GM18909 (cell line): Measurements from ENCODE around the gene NEU1.
"Not testable (repeated sequence)": the region's sequence is repeated elsewhere in the genome, so short reads cannot be mapped to it uniquely, and the experiment has no call there.

ENCODE experiments used
- ATAC-seq: cut with Tn5 transposase; IDR thresholded peaks from one replicate; pipeline ENCODE4 v1.9.1; 2021; ENCODE audit warnings: mild to moderate bottlenecking; ENCODE audit not compliant: unreplicated experiment, poor library complexity

NEU1 gene

DNA sequence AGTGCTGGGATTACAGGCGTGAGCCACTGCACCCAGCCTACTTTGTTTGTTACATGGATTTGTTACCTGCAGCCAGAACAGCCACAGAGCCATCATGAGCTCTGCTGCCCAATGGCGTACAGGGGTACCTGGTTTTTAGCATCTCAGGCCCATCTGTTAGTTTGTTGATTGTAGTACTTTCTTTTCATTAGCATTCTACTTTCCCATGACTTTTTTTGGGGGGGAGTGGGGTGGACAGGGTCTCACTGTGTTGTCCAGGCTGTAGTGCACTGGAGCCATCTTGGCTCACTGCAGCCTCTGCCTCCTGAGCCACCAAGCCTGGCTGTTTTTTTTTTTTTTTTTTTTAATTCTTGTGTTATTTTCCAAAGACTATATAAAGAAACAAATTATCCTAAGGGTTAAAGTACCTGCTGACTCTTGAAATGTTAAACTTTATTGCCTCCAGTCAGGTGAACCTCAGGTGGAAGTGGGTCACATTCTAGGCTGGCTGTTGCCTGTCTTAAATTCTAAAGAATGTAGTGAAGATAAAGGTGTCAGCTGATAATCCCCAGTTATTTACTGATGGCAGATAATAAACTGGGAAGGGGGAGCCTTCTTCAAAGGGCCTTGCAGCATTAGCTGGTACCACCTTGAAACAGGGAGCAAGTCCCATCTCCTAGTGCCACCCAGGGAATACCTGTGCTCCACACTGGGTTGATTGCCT, 15.2 kb downstream of the NEU1 start:
- no peak for ATAC-seq

DNA sequence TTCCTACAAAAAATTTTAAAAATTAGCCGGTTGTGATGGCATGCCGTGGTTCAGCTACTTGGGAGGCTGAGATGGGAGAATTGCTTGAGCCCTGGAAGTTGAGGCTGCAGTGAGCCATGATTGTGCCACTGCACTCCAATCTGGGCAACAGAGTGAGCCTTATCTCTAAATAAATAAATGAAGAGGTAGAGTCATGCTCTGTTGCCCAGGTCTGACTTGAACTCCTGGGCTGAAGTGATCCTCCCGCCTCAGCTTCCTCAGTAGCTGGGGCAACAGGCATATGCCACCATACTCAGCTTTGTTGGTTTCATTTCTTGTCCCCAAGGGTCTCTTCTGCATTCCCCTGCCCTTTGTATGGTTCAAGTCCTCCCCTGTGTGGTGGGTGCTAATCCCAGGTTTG, 18.1 kb downstream of the NEU1 start:
- no peak for ATAC-seq

DNA sequence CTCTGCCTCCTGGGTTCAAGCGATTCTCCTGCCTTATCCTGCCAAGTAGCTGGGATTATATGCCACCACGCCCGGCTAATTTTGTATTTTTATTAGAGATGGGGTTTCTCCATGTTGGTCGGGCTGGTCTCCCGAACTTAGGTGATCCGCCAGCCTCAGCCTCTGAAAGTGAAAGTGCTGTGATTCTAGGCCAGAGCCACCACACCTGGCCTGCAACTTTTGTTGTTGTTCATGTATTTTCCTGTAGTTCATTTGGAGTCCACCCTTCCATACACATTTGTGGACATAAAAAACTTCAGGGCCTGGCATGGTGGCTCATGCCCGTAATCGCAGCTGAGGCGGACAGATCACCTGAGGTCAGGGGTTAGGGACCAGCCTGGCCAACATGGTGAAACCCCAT, 20.6 kb downstream of the NEU1 start:
- no peak for ATAC-seq

DNA sequence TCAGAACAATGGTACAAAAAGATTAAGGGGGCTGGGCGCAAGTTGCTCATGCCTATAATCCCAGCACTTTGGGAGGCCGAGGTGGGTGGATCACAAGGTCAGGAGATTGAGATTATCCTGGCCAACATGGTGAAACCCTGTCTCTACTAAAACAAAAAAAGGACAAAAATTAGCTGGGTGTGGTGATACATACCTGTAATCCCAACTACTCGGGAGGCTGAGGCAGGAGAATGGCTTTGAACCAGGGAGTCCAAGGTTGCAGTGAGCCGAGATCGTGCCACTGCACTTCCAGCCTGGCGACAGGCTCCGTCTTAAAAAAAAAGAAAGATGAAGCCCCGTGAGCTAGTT, 22.9 kb downstream of the NEU1 start:
- not testable (repeated sequence) for ATAC-seq

DNA sequence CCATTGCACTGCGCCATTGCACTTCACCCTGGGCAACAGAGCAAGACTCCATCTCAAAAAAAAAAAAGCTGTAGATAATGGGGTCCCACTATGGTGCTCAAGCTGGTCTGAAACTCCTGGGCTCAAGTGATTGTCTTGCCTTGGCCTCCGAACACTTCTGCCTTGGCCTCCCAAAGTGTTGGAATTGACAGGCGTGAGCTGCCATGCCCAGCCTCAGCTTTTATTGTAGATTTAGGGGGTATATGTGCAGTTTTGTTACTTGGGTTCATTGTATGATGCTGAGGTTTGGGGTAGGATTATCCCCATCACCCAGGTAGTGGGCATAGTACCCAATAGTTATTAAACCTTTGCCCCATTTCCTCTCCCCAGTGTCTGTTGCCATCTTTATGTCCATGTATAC, 23.7 kb downstream of the NEU1 start:
- no peak for ATAC-seq

DNA sequence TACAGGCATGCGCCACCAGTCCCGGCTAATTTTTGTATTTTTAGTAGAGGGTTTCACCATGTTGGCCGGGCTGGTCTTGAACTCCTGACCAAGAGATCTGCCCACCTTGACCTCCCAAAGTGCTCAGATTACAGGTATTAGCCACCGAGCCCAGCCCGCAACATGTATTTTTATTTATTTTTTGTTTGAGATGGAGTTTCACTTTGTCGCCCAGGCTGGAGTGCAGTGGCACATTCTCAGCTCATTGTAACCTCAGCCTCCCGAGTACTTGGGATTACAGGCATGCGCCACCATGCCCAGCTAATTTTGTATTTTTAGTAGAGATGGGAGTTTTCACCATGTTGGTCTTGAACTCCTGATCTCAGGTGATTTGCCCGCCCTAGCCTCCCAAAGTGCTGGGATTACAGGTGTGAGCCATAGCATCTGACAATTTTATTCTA, 24.5 kb downstream of the NEU1 start:
- ATAC-seq = not testable (repeated sequence)

DNA sequence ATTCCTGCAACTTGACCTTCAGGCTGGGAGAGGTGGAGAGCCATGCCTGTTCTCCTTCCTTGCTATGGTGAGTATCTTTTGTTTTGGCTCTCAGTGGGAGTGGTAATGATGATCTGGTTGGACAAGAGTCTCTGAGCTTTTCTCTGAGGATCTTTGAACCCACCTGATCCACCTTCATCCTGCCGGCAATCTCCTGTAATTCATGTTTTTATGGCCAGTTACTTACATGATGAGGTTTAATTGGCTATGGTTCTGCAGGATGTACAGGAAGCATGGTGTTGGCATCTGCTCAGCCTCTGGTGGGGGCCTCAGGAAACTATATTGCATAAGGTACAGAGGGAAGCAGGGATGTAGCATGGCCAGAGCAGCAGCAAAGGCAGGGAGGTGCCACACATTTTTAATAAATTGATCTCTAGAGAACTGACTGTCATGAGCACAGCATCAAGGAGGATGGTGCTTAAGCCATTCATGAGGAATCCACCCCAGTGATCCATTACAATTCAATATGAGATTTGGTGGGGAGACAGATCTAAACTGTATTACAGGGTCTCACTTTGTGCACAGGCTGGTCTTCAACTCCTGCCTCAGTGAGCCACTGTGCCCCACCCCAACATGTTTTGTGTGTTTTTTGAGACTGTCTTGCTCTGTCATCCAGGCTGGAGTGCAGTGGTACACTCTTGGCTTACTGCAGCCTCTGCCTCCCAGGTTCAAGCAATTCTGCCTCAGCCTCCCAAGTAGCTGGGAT, 25.1 kb downstream of the NEU1 start:
- no peak for ATAC-seq

DNA sequence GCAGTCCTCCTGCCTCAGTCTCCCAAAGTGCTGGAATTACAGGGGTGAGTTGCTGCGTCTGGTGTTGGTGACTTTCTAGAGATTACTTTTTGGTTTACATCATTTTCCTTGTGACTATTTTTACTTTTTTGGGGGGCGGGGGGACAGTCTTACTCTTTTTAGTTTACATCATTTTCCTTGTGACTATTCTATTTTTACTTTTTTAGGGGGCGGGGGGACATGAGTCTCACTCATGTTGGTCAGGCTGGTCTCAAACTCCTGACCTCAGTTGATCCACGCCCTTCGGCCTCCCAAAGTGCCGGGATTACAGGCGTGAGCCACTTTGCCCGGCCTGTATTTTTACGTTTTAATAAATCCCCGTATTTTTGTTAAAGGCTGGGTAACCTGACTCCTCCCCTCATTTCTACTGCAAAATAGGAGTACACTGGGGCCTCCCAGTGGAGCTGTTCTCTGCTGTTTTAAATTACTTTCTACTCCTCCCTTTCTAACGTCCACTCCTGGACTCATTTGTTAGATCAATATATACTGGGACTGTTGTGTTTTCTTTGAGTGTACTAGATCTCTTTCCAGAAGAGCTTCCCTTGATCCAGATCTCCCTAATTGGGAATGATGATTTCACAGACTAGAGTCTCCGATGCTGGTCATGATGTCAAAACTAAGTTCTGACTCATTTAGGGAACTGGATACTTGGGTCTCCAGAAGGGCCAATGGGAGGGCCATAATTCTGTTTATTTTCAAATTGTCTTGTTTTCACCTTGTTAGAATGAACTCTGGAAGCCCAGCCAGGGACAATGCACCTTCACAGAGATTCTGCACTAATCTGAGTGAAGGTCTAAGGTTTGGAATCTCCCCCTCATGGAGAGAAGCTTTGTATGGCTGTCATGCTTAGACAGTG, 25.9 kb downstream of the NEU1 start:
- ATAC-seq = no peak

DNA sequence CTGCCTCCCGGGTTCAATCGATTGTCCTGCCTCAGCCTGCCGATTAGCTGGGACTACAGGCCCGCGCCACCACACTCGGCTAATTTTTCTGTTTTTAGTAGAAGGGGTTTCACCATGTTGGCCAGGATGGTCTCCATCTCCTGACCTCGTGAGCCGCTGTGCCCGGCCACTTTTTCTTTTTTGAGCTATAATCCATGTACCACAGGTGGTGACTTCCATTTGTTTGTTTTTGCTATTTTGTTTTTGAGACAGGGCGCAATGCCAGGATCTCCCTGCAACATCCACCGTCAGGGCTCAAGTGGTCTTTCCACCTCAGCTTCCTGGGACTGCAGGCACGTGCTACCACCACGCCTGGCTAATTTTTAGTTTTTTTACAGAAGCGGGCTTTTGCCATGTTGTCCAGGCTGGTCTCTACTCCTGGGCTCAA, 26.6 kb downstream of the NEU1 start:
- ATAC-seq = no peak

DNA sequence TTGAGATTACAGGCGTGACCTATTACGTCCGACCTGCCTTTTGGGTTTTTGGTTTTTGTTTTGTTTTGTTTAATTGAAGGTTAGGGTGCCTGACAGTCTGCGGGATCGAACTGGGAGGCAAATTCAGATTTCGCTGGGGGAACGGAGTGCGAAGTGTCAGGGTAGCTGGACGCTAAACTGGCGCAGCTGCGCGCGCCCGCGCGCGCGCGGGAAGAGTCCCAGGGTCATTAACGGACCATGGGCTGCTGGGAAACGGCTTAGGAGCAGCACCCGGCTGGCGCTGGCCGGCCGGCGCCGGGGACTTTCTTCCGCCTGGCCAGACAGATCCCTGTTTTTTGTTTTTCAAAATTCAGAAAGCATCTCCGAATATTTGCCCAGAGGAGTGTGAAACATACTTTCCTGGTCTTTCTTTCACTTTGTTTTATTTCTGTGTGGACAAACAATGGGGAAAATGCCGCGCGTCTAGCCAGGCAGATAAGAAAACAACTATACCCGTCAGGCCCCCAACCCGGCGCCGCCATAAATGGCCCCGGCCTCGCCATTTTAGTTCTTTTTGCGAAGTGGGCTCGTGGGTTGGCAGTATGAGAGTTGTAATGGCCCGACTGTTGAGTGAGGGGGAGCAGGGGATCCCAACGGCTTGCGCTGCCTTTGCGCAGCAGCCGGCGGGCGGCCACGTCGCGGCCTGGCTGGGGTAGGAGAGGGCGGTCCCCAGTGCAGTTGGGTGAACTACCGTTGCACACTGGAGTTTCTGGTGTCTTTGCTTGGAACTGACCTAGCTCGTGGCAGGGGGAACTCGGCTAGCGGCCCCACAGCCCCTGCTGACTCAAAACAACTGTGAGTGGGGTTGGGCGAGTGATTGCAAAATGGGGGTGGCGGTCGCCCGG, 28.0 kb downstream of the NEU1 start:
- peak; percentile 42 for ATAC-seq

DNA sequence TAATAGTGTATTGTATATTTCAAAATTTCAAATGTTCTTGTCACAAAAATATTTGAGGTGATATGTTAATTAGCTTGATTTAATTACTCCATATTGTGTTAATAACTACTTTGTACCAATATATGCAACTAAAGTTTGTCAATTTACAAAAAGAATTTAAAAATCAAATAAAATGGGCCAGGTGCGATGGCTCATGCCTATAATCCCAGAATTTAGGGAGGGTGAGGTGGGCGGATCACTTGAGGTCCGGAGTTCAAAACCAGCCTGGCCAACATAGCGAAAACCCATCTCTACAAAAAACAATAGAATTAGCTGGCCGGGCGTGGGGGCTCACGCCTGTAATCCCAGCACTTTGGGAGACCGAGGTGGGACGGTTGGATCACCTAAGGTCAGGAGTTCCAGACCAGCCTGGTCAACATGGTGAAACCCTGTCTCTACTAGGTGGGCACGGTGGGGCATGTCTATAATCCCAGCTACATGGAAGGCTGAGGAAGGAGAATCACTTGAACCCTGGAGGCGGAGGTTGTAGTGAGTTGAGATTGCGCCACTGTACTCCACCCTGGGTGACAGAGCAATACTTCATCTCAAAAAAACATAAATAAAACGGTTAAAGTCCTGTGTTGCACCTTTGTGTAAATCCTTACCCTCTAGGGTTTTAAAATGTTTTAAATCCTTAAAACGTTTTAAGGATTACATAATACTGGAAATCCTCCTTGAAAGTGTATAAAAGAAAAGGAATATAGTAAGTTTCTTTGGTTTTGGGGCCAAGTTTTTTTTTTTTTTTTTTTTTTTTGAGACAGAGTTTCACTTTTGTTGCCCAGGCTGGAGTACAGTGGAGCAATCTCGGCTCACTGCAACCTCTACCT, 31.0 kb downstream of the NEU1 start:
- ATAC-seq = no peak

DNA sequence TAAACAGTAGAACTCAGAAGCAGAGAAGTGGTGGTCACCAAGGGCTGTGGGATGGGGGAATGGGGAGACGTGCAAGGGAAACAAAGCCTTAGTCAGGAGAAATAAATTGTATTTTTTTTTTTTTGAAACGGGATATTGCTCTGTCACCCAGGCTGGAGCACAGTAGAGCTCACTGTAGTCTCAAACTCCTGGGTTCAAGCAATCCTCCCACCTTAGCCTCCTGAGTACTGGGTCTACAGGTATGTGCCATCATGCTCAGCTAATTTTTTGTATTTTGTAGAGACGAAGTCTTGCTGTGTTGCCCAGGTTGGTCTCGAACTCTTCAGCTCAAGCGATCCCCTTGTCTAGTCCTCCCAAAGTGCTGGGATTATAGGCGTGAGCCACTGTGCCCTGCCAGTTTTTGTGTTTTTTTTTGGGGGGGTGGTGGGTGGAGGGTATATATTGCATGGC, 31.7 kb downstream of the NEU1 start:
- no peak for ATAC-seq

DNA sequence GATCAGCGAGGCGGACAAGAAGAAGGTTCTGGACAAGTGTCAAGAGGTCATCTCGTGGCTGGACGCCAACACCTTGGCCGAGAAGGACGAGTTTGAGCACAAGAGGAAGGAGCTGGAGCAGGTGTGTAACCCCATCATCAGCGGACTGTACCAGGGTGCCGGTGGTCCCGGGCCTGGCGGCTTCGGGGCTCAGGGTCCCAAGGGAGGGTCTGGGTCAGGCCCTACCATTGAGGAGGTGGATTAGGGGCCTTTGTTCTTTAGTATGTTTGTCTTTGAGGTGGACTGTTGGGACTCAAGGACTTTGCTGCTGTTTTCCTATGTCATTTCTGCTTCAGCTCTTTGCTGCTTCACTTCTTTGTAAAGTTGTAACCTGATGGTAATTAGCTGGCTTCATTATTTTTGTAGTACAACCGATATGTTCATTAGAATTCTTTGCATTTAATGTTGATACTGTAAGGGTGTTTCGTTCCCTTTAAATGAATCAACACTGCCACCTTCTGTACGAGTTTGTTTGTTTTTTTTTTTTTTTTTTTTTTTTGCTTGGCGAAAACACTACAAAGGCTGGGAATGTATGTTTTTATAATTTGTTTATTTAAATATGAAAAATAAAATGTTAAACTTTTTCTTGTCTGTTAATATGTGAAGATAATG, 32.9 kb downstream of the NEU1 start:
- no peak for ATAC-seq

DNA sequence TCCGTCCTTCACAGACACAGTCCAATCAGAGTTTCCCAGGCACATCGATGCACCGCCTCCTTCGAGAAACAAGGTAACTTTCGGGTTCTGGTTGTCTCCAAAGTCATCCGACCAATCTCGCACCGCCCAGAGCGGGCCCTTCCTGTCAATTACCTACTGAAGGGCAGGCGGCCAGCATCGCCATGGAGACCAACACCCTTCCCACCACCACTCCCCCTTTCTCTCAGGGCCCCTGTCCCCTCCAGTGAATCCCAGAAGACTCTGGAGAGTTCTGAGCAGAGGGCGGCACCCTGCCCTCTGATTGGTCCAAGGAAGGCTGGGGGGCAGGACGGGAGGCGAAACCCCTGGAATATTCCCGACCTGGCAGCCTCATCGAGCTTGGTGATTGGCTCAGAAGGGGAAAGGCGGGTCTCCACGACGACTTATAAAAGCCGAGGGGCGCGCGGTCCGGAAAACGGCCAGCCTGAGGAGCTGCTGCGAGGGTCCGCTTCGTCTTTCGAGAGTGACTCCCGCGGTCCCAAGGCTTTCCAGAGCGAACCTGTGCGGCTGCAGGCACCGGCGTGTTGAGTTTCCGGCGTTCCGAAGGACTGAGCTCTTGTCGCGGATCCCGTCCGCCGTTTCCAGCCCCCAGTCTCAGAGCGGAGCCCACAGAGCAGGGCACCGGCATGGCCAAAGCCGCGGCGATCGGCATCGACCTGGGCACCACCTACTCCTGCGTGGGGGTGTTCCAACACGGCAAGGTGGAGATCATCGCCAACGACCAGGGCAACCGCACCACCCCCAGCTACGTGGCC, 35.1 kb downstream of the NEU1 start, which contains the start of gene HSPA1B:
TSS of gene HSPA1B (plus strand) at position 453 of the 794 bp plus-strand sequence. CDS start at position 666, 213 bp downstream.
- ATAC-seq = peak; percentile 74

DNA sequence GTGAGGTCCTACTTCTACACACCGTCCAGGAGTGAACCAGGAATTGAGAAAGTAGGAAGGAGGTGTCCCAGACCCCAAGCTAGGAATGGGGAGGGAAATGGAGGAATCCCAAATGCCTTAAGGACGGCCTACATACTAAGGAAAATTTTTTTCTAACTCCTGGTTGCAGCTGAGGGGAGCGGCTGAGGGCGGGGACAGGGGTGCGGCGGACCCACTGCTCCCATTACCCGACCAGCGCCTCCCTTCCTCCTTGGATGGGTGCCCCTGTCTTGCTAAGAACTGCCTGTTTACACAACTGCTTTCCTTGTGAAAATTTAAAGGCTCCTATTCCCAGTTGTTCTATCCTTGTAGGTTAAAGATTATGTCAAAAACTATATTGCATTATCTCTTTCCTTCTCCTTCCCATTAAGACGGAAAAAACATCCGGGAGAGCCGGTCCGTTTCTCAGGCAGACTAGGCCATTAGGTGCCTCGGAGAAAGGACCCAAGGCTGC, 35.8 kb downstream of the NEU1 start:
- peak; percentile 21 for ATAC-seq

DNA sequence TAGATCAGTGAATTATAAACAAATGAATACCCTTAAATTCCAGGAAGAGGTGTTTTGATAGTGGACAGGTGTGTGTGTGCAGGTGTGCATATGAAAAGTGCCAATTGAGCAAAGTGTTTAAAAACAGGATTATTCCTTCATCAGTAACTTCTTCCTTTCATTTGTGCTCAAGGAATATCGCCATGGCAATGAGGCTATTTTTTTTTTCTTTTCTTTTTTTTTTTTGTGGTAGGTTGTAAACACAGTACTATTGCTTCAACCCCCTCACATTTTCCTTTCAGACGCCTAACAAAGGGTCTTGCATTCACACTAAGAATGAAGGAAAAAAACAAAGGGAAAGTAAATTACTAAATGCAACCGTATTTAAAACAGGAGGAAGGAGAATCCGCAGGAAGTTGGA, 37.1 kb downstream of the NEU1 start:
- ATAC-seq = no peak

DNA sequence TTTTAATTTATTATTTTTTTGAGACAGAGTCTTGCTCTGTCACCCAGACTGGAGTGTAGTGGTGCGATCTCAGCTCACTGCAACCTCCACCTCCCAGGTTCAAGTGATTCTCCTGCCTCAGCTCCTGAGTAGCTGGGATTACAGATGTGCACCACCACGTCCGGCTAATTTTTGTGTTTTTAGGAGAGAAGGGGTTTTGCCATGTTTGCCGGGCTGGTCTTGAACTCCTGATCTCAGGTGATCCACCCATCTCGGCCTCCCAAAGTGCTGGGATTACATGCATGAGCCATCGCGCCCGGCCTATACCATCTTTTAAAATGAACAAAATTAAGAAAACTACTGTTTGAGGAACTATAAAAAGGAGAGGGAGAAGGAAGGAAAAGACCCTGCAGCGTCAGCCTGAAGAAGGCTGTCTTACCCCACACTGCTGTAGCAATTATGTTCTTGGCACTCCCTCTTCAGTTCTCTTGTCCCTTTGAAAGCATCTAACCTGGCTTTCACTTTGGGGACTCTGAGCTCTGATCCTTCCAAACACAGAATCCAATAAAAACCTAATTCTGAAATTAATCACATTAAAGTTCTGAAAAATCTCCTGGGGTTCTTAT, 38.9 kb downstream of the NEU1 start:
- not testable (repeated sequence) for ATAC-seq
